CD4-positive, alpha-beta T cell treated with Interleukin-15 for 1 hour (primary cell): ENCODE measurements around the gene H3-3A.
A peak's percentile ranks its signal among the peaks of the same experiment; 100 is the strongest.

Source experiments
- DNase-seq: peaks from one replicate; pipeline ENCODE4 v3.0.0-alpha.2; 2020

H3-3A gene

GRCh38 chr1:226062558-226063223, at the start of gene H3-3A:
H3-3A (plus strand) TSS chr1:226062716; CDS start chr1:226064352, 1,636 bp downstream.
- peak; percentile 97 for DNase-seq

DNA sequence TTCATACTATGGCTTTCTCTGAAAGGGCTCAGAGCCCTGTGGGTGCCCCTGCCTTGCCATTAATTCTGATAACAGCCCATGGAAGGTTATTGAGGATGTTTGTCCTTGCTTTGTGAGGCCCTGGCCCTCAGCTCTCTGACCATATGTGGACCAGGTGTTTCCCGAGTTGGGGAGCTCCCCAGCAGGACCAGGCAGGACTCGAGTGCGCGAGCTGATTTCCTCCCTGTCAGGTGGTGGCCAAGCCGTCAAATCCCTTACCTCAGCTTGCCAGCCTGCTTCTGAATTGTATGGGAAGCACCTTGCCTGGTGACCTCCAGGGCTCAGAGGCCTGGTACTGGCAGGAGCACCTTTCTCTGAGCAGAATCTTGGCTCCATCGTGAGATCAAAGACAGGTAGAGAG, 45.4 kb upstream of the H3-3A start:
- no peak for DNase-seq

GRCh38 chr1:226019572-226019971, 42.9 kb upstream of the H3-3A start:
- no peak for DNase-seq

DNA sequence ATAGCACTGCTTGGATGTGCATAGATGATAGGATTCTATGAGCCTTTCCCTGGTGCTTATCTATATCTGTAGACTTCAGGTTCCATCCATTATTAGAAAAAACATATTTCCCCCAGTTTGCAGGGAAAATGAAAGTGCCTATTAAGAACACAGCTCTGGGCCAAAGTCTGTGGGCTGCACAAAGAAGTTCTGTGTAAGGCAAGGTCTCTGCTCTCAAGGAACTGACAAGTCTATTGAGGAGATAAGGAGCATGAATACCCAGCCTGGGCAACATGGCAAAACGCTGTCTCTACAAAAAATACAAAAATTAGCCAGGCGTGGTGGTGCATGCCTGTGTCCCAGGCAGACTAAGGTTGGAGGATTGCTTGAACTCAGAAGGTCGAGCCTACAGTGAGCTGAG, 41.1 kb upstream of the H3-3A start:
- DNase-seq: no peak

DNA sequence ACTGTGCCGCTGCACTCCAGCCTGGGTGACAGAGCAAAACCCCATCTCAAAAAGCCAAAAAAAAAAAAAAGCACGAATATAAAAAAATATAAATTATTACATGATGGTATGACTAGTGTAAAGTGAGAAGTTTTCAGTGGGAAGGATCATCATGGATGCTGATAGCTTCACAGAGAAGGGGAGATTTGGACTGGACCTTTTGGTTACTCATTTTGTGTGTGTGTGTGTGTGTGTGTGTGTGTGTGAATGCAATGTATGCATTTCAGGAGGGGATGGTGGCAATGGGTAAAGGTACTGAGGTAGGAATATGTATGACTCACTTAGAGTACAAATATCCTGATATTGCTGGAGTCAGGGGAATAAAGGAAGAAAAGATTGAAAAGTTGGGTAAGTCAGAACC, 40.7 kb upstream of the H3-3A start:
- DNase-seq: no peak

DNA sequence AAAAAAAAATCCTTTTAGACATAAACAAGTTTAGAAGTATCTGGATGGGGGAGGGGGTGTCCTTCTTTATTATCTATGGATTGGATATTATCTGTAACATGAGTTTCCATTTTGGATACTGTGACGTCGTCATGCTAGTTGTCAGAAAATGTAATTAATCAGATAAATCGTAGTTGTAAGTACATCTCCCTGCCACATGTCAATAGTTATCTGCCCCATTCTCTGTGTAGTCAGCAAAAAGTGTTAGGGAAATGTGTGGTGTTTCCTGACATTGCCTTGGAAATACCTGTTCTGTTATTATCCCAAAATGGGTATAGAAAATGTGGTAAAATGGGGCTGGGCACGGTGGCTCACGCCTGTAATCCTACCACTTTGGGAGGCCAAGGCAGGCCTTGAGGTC, 38.8 kb upstream of the H3-3A start:
- no peak for DNase-seq

- DNase-seq: no peak
Observed at GRCh38 chr1:226026833-226027232, 35.7 kb upstream of the H3-3A start.

DNA sequence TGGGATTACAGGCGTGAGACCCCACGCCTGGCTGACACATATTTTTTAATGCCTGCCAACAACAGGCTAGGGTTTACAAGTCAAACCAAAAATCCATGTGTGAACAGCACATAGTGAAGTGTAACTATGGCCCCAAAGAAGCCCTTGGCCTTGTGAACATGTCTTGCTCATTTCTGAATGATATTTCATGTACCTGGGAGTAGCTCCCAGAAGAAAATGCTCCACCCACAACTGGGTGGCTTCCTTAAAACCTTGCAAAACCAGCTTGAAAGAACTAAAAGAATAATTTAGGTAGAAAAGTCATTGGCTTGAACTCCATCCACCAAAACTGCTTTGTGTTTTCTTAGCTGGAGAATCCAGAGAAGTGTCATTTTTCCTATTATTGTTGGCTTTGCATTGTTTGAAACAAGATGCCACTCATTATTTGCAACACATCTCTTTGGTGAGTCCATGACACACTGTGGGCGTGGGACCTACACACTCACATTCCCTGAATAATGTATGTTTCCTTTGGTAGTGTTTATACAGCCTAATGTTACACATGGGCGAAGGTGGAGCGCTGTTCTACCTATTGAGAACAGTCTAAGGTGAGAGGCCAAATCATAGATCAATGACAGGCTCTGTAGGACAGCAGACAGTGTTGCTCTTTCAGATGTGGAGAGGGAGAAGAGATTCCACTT, 34.8 kb upstream of the H3-3A start:
- DNase-seq: no peak

DNA sequence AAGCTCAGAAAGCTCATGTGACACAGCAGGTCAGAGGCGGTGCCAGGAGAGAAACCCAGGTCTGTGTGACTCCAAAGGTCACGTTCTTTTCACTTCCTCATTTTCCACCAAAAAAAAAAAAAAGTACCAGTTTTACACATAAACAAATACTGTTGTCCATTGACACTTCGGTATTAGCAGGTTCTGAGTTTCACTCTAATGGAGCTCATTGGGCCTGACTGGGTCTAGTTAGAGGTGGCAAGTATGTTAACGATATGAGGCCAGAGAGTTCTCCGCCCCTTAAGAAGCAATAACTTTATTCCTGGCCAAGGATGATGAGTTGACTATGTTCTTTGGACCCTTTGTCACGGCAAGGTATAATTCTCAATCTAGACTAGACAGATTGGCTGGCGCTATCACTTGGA, 33.4 kb upstream of the H3-3A start:
- peak; percentile 74 for DNase-seq

DNA sequence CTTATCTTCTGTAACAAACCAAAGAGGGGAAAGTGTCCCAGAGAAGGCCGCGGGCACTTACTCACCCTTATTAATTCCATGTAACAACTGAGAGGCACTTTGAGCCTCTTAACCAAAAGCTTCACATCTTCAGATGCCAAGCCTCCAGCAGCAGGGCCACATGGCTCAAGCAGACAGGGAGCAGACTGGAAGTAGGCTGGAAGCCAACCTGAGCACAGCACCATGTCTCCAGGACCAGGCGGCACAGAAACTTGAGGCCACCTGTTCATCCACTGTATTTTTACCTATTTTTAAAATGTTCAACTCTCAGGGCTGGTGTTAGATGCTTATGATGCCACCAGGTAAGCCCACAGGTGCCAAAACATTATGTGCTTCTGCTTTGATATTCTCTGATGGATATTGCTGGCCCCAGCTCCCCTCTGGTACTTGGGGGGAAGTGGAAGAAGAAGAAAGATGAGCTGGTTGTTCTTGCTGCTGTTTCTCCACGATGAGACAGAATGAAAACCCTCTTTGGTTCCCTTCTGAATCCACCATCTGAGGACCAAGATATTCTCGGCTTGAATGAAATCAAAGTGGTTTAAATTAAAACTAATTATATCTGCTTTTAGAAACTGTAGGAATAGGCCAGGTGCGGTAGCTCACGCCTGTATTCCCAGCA, 32.8 kb upstream of the H3-3A start:
- no peak for DNase-seq

DNA sequence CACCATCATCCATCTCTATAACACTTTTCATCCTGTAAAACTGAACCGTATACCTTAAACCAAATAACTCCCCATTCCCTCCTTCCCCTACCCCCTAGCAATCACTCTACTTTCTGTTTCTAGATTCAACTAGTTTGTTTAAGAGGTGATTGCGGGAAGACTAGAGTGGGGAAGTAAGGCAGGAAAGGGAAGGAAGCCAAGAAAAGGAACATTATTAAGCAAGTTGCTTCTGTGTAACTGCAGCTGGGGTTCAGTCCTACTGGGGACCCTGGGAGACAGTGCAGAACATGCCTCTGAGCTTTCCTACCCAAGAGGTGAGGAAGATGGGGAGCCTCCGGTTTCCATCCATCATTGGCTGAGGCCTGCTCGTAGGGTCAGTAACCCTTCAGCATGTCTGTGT, 28.9 kb upstream of the H3-3A start:
- DNase-seq: no peak

DNA sequence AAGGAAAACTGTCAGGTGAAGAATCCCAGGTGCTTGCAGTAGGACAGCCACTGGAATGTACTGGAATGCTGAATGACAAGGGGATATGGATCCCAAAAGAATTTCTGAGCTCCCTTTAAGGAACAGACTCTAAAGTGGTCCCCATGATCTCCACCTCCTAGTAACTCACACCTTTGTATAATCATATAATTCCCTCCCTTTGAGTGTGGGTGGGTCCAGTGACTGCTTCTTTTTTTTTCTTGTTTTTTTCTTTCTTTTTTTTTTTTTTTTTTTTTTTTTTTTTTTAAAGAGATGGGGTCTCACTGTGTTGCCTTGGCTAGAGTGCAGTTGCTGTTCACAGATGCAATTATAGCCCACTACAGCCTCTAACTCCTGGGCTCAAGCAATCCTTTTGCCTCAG, 28.5 kb upstream of the H3-3A start:
- no peak for DNase-seq

- DNase-seq: peak; percentile 83
Observed at GRCh38 chr1:226034482-226034881, 28.0 kb upstream of the H3-3A start.

DNA sequence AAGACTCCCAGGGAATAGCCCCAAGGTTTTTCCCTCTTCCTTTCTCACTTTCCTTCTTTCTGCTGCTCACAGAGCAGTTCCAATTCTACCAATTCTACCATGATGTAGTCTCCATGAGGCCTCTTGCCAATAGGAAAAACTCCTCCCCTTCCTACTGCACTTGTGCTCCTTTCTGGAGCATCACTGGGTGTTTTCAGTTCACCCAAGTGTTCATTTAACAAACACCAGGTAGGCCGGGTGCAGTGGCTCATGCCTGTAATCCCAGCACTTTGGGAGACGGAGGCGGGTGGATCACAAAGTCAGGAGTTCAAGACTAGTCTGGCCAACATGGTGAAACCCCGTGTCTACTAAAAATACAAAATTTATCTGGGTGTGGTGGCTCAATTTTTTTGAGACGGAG, 26.6 kb upstream of the H3-3A start:
- DNase-seq: no peak

DNA sequence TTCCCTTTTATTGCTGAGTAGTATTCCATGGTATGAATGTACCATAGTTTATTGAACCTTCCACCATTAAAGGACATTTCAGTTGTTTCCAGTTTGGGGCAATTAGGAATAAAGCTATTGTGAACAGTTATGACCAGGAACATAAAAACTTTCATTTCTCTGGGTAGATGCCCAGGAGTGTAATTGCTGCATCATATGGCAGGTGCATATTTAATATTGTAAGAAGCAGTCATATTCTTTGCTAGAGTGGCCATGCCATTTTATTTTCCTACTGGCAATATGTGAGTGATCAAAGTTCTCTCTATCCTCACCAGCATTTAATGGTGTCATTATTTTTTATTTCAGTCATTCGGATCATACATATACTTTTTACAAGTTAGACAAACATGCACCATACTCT, 23.9 kb upstream of the H3-3A start:
- DNase-seq: no peak

DNA sequence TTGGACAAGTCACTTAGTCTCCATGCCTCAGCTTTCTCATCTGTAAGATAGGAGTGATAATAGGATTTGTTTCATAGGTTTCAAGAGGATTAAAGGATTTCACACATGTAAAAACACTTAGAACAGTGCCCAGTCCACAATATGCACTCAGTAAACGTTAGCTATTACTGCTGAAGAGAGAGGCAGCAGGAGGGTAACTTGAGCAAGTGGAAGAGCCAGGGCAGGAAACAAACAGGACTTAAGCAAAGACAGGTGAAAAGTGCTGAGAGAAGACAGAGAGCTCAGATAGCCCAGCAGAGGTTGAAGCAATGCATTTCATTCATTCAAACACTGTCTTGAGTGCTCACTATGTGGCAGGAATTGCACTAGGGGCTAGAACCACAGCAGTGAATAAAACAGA, 21.1 kb upstream of the H3-3A start:
- DNase-seq: no peak

GRCh38 chr1:226044514-226045101, 17.9 kb upstream of the H3-3A start:
- no peak for DNase-seq

GRCh38 chr1:226046240-226046639, 16.3 kb upstream of the H3-3A start:
- no peak for DNase-seq

- DNase-seq: no peak
Observed at GRCh38 chr1:226047495-226047894, 15.0 kb upstream of the H3-3A start.

DNA sequence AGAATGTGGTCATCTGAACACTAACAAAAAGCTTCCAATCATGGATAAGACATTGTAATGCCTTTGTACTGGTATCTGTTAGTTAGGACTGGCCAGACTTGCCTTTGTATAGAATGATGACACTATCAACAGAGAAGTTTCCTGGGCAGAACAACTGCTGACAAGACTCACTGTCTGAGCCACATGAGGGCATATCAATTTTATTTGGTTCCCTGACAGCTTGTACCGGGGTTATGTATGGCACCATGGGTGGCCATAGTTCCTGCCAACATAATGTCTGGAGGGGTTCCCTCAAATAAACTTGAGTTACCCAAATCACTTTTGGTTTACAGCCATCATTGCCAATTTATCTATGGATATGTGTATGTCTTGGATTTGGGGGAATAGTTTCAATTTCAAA, 13.6 kb upstream of the H3-3A start:
- no peak for DNase-seq

DNA sequence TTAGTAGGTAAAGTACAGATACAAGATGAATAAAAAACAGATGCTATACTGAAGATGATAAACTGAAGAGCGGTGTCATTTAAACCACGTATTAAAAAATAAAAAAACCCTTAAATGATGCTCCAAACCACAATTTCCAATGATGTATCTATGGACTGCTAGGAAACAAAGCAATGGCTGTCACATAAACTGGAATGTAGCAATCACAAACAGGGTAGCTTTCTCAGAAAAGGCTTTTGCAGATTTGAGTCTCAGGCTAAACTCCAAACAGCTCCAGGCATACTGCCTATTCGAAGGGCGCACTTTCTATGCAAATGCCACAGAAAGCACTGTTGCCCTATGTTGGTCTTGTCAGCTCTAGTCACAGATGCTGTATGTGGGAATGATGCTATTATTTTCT, 12.4 kb upstream of the H3-3A start:
- no peak for DNase-seq

- peak; percentile 61 for DNase-seq
Observed at GRCh38 chr1:226051365-226051764, 11.2 kb upstream of the H3-3A start.

DNA sequence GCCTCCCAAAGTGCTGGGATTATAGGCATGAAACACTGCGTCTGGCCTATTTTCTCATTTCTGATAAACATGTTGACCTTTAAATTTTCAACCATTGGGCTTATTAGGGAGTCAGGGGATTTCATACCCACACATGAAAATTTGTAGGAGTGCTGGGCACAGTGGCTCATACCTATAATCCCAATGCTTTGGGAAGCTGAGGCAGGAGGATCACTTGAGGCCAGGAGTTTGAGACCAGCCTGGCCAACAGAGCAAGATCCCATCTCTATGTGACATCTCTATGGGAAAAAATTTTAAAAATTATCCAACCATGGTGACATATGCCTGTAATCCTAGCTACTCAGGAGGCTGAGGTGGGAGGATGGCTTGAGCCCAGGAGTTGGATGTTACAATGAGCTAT, 10.5 kb upstream of the H3-3A start:
- no peak for DNase-seq
